ENCODE results near the gene TSR2.

TSR2 gene

DNA sequence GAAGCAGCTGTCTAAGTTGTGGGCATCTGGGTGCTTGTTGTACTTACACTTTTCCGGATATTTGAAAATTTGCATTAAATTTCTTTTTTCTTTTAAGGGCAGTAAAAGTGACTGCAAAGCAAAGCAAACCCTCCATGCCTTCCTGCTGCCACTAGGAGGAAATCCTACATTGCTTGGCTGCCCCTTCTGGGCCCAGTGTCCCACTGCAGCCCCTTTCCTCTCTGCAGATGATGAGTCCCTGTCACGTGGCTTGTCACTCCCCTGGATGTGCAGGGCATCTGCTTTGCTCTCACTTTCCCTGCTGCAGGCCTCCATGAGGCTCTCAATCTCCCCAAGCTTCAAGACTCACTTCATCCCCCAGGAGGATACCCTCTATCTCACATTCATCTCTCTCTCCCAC, 12.7 kb downstream of the TSR2 start:
- no peaks in the 10 kb centered on the region for H3K27me3 ChIP-seq (ENCODE audit: insufficient read depth, low read length, poor library complexity, severe bottlenecking)
- no peaks in the 10 kb centered on the region for H3F3A ChIP-seq (ENCODE audit: low read depth)
- H3K9ac ChIP-seq (ENCODE audit: low read depth, low read length, poor library complexity, severe bottlenecking): no peak overlapping the region
- TF ChIP-seq EZH2phosphoT487 (IDR thresholded peaks at IDR 0.05; ENCODE audit: borderline replicate concordance): no peak
- TF ChIP-seq, protein P1, sequence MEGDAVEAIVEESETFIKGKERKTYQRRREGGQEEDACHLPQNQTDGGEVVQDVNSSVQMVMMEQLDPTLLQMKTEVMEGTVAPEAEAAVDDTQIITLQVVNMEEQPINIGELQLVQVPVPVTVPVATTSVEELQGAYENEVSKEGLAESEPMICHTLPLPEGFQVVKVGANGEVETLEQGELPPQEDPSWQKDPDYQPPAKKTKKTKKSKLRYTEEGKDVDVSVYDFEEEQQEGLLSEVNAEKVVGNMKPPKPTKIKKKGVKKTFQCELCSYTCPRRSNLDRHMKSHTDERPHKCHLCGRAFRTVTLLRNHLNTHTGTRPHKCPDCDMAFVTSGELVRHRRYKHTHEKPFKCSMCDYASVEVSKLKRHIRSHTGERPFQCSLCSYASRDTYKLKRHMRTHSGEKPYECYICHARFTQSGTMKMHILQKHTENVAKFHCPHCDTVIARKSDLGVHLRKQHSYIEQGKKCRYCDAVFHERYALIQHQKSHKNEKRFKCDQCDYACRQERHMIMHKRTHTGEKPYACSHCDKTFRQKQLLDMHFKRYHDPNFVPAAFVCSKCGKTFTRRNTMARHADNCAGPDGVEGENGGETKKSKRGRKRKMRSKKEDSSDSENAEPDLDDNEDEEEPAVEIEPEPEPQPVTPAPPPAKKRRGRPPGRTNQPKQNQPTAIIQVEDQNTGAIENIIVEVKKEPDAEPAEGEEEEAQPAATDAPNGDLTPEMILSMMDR (conservative IDR thresholded peaks at IDR 0.05; ENCODE audit: low read length): no peak; the same call in 1 of the 2 replicates
- H4K20me1 ChIP-seq (ENCODE audit: insufficient read depth, low read length, poor library complexity, severe bottlenecking): no peaks in the 10 kb centered on the region
- no peak overlapping the region for H2AFZ ChIP-seq (ENCODE audit: low read length)
- no peaks in the 10 kb centered on the region for H3K4me1 ChIP-seq (ENCODE audit: insufficient read depth, low read length, poor library complexity, severe bottlenecking)
- no peak overlapping the region for H3K4me2 ChIP-seq (ENCODE audit: low read depth, low read length, poor library complexity, severe bottlenecking)
- H3K9me3 ChIP-seq (ENCODE audit: insufficient read depth, low read depth, low read length): no peaks in the 10 kb centered on the region
- H3K4me3 ChIP-seq (ENCODE audit: low read length, poor library complexity, severe bottlenecking): no peak overlapping the region
- no peaks in the 10 kb centered on the region for H3K9me2 ChIP-seq (replicated peaks; ENCODE audit: low read depth, low read length)
- no peaks in the 10 kb centered on the region for H3K79me2 ChIP-seq (ENCODE audit: insufficient read depth, low read length)
- H3K36me3 ChIP-seq (ENCODE audit: insufficient read depth, low read length): no peaks in the 10 kb centered on the region

- Histone ChIP-seq H3F3A (ENCODE audit: low read depth) (no peaks in the 10 kb centered on the region), H3K9ac (ENCODE audit: low read depth, low read length, poor library complexity, severe bottlenecking) (no peak overlapping the region), H3K4me2 (ENCODE audit: low read depth, low read length, poor library complexity, severe bottlenecking) (no peak overlapping the region), H3K9me3 (ENCODE audit: insufficient read depth, low read depth, low read length) (no peaks in the 10 kb centered on the region), H3K79me2 (ENCODE audit: insufficient read depth, low read length) (no peaks in the 10 kb centered on the region), H4K20me1 (ENCODE audit: insufficient read depth, low read length, poor library complexity, severe bottlenecking) (no peaks in the 10 kb centered on the region), H3K9me2 (replicated peaks; ENCODE audit: low read depth, low read length) (no peaks in the 10 kb centered on the region), H3K4me1 (ENCODE audit: insufficient read depth, low read length, poor library complexity, severe bottlenecking) (no peaks in the 10 kb centered on the region), H3K36me3 (ENCODE audit: insufficient read depth, low read length) (no peaks in the 10 kb centered on the region), H2AFZ (ENCODE audit: low read length) (no peak overlapping the region), H3K27me3 (ENCODE audit: insufficient read depth, low read length, poor library complexity, severe bottlenecking) (no peaks in the 10 kb centered on the region), H3K4me3 (ENCODE audit: low read length, poor library complexity, severe bottlenecking) (no peak overlapping the region)
- TF ChIP-seq, protein P1 (conservative IDR thresholded peaks at IDR 0.05; ENCODE audit: low read length): no peak
- no peak for TF ChIP-seq EZH2phosphoT487 (IDR thresholded peaks at IDR 0.05; ENCODE audit: borderline replicate concordance)
These were observed 30.0 kb downstream of the TSR2 start for GRCh38 chrX:54470054-54470760.

DNA sequence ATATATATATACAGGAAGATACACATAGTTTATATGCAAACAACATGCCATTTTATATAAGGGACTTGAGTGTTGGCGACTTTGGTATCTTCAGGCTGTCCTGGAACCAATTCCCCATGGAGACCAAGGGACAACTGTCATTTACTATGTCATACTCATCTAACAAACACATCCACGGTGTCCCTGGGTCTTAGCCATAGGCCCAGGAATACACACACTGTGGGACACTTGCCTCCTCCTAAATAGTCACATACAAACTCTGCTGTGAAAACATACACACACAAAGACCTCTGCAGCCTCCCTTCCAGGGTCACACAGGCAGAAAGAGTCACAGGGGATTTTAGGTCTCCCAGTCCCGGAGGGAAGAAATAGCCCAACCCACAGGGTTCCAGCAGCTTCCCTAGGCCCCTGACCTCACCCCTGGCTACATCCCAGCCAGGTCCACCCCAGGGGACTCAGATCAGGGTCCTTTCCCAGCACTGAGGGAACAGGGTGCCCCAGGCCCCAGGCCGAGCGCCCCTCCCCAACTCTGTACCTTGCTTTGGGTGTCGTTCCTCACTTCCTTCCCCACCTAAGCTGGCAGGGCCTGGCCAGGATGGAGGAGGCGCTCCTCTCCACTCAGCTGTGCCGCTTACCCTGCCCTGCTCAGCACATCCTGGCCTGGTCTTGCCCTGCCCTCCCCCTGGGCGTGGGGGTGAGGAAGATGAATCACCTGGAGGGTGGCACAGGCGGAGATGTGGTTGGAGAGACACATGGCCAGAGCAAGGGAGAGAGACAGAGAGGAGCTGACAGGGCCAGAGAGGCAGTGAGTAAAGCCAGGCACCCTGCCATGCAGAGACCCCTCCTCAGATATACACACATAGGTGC, 34.0 kb downstream of the TSR2 start:
- Histone ChIP-seq H3K9ac (ENCODE audit: low read depth, low read length, poor library complexity, severe bottlenecking) (no peak overlapping the region), H3K9me2 (replicated peaks; ENCODE audit: low read depth, low read length) (no peaks in the 10 kb centered on the region), H3K36me3 (ENCODE audit: insufficient read depth, low read length) (no peaks in the 10 kb centered on the region), H2AFZ (ENCODE audit: low read length) (no peak overlapping the region), H3K4me2 (ENCODE audit: low read depth, low read length, poor library complexity, severe bottlenecking) (no peak overlapping the region), H3F3A (ENCODE audit: low read depth) (no peaks in the 10 kb centered on the region), H3K79me2 (ENCODE audit: insufficient read depth, low read length) (no peaks in the 10 kb centered on the region), H3K27me3 (ENCODE audit: insufficient read depth, low read length, poor library complexity, severe bottlenecking) (no peaks in the 10 kb centered on the region), H4K20me1 (ENCODE audit: insufficient read depth, low read length, poor library complexity, severe bottlenecking) (no peaks in the 10 kb centered on the region), H3K4me3 (ENCODE audit: low read length, poor library complexity, severe bottlenecking) (no peak overlapping the region), H3K9me3 (ENCODE audit: insufficient read depth, low read depth, low read length) (no peaks in the 10 kb centered on the region), H3K4me1 (ENCODE audit: insufficient read depth, low read length, poor library complexity, severe bottlenecking) (no peaks in the 10 kb centered on the region)
- TF ChIP-seq EZH2phosphoT487 (IDR thresholded peaks at IDR 0.05; ENCODE audit: borderline replicate concordance): no peak
- TF ChIP-seq, protein P1 (conservative IDR thresholded peaks at IDR 0.05; ENCODE audit: low read length): no peak

Measured in Loucy (cell line).